ENCODE results near the gene CSRP3.

The CSRP3 gene

DNA sequence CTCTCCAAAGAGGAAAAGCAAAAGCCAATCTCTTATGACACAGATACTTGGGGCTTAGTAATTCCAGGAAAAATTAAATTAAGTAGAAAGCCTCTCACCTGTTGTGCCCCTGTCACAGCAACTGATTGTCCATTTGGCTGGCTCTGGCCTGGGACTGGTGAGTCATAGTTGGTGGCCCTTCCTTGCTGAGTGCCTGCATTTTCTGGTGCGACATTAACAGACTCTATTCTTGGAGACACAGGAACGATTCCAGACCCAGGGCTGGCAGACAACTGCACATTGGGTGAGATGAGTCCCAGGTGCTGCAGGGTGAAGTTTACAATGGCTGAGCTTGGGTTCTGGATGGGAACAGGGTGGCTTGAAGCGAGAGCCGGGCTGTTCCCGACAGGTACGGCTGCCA, 23.3 kb upstream of the CSRP3 start:
- no peak for DNase-seq
- Histone ChIP-seq H3K27me3 (replicated peaks) (no peaks in the 10 kb centered on the region), H3K4me3 (ENCODE audit: low read depth, low read length) (no peak overlapping the region), H3K27ac (no peak overlapping the region), H3K36me3 (replicated peaks) (no peaks in the 10 kb centered on the region)
- TF ChIP-seq, protein P1, sequence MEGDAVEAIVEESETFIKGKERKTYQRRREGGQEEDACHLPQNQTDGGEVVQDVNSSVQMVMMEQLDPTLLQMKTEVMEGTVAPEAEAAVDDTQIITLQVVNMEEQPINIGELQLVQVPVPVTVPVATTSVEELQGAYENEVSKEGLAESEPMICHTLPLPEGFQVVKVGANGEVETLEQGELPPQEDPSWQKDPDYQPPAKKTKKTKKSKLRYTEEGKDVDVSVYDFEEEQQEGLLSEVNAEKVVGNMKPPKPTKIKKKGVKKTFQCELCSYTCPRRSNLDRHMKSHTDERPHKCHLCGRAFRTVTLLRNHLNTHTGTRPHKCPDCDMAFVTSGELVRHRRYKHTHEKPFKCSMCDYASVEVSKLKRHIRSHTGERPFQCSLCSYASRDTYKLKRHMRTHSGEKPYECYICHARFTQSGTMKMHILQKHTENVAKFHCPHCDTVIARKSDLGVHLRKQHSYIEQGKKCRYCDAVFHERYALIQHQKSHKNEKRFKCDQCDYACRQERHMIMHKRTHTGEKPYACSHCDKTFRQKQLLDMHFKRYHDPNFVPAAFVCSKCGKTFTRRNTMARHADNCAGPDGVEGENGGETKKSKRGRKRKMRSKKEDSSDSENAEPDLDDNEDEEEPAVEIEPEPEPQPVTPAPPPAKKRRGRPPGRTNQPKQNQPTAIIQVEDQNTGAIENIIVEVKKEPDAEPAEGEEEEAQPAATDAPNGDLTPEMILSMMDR (IDR thresholded peaks at IDR 0.05; ENCODE audit: low read depth, low read length, missing control alignments) = no peak
- in situ Hi-C loops (cut with HindIII; ENCODE audit: low pct_ligation_motif_present, low sequenced_read_pairs) = no loop called here

DNA sequence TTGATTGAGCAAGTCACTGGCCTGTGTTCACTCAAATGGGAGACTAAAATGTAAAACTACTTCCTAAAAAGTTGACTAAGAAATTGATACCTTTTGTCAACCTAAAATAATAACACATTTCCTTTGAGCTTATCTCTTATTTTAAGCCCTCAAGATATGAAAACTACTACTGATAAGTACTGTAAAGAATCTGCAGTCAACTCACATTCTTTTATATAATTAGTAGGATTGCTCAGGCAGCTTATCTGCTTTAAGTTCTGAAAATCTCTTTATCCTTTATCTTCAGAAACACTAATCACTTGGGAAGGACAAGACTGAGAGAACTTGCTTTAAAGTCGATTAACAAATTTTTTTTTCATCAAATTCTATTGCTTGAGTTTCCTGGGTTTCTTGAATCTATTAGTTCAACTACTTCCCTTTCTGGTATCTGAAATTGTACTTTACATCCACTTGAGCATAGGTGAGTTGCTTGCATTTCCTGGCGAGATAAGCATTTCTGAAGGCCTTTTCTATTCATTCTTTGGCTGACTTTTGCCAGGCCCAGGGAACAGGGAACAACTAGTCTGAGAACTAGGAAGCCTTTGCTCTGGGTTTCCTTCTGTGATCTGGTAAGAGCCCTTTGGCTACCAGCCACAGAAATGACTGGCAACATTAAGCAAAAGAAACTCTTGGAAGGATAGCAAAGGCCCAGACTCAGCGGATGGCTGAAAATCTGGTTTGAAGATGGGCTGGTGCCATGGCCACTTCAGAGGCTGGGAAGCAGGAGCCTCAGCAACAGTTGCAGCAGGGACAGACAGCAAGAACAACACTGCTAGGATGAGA, 19.3 kb upstream of the CSRP3 start:
- Histone ChIP-seq H3K27me3 (replicated peaks) (no peaks in the 10 kb centered on the region), H3K36me3 (replicated peaks) (no peaks in the 10 kb centered on the region), H3K27ac (no peak overlapping the region), H3K4me3 (ENCODE audit: low read depth, low read length) (no peak overlapping the region)
- no peak for DNase-seq
- TF ChIP-seq, protein P1 (IDR thresholded peaks at IDR 0.05; ENCODE audit: low read depth, low read length, missing control alignments) = no peak
- in situ Hi-C loops (cut with HindIII; ENCODE audit: low pct_ligation_motif_present, low sequenced_read_pairs) = no loop called here

DNA sequence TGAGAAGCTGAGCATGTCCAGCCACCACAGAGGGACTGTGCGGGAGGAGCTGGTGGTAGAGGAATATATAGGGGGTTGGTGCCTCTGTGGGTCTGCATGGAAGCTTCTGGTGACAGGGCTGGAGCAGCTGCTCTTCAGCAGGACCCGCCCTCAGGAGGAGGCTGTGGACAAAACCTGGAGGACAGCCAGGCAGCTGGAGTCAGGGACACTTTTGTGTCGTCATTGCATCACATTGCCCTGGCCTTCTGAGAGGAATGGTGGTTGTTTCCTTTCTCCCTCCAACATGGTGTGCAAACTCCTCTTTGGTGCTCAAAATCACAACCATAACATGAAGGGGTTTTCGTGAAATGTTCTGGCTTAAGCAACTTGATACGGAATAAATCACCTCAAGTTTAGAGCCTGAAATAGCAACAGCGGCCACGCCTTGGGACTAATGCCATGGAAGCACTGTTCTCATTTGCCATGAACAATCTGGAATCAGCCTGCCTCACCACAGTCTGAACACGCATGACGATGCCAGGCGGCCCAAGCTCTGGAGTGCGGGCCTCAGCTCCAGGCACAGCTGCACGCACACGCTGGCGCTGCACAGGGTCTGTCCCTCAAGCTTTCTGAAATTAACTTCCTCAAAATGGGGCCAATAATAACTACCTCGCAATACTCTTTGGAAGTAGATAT, 17.1 kb upstream of the CSRP3 start:
- in situ Hi-C loops (cut with HindIII; ENCODE audit: low pct_ligation_motif_present, low sequenced_read_pairs) = no loop called here
- no peak overlapping the region for H3K4me3 ChIP-seq (ENCODE audit: low read depth, low read length)
- DNase-seq = no peak
- no peak overlapping the region for H3K27ac ChIP-seq
- no peaks in the 10 kb centered on the region for H3K36me3 ChIP-seq (replicated peaks)
- TF ChIP-seq, protein P1 (IDR thresholded peaks at IDR 0.05; ENCODE audit: low read depth, low read length, missing control alignments) = no peak
- H3K27me3 ChIP-seq (replicated peaks) = no peaks in the 10 kb centered on the region

DNA sequence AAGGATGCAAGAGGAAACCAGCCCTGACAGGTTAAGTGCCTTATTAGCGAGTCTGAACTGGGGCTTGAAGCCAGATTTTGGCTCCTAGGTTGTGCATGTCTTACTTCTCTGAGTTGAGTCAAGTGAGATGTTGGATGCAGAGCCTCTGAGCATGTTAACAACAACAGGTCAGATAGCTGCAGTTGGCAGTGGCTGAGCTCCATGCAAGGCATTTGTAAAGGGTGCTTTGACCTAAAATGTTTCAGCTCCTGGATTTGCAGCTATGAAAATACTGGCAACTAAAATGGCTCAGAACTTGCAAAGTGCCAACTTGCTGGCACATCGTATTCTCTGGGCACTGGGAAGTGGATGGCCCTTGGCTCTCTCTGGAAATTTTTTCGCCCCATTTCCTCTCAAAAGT, 16.4 kb upstream of the CSRP3 start:
- no peaks in the 10 kb centered on the region for H3K27me3 ChIP-seq (replicated peaks)
- H3K27ac ChIP-seq = no peak overlapping the region
- no peaks in the 10 kb centered on the region for H3K36me3 ChIP-seq (replicated peaks)
- no peak overlapping the region for H3K4me3 ChIP-seq (ENCODE audit: low read depth, low read length)
- in situ Hi-C loops (cut with HindIII; ENCODE audit: low pct_ligation_motif_present, low sequenced_read_pairs) = no loop called here
- no peak for DNase-seq
- TF ChIP-seq, protein P1 (IDR thresholded peaks at IDR 0.05; ENCODE audit: low read depth, low read length, missing control alignments) = no peak

DNA sequence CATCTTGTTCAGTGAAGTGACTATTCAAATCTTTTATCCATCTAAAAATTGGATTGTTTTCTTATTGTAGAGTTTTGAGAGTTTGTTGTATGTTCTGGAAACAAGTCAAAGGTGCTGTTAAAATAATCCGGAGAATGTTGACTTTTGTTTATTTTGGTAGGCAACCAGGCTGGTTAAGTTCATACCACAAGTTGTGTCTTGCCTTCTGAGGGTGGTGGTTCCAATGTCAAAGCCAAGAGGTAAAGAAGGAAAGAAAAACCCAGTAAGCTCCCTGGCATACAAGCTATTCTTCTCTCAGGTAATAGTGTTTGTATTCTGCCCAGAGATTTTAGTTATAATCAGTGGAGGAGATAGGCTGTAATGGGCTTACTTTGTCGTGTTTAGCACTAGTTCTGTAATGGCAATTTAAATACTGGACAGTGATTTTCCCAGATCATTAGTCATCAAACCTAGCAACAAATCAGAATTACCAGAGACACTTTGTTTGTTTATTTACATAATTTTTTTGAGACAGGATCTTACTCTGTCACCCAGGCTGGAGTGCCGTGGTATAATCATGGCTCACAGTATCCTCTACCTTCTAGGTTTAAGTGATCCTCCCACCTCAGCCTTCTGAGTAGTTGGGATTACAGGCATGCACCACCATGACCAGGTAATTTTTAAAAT, 15.1 kb upstream of the CSRP3 start:
- TF ChIP-seq, protein P1 (IDR thresholded peaks at IDR 0.05; ENCODE audit: low read depth, low read length, missing control alignments) = no peak
- Histone ChIP-seq H3K4me3 (ENCODE audit: low read depth, low read length) (no peak overlapping the region), H3K27me3 (replicated peaks) (no peaks in the 10 kb centered on the region), H3K27ac (no peak overlapping the region), H3K36me3 (replicated peaks) (no peaks in the 10 kb centered on the region)
- DNase-seq = no peak
- in situ Hi-C loops (cut with HindIII; ENCODE audit: low pct_ligation_motif_present, low sequenced_read_pairs) = no loop called here
